NCI-H2029 treated with DMSO at 0.1 percent for 48 hours (cell line): Measurements from ENCODE around the gene LIPC.

Experiments
- DNase-seq: peaks from one replicate; lab custom pipeline; 2025; lab: John Stamatoyannopoulos, UW

Gene LIPC

GRCh38 chr15:58431221-58432149 is at the start of gene LIPC:
TSS of gene LIPC (plus strand) at chr15:58431991. CDS start at chr15:58432033, 42 bp downstream.
- DNase-seq = no peak

- no peak for DNase-seq
Observed at GRCh38 chr15:58383876-58384275, 47.9 kb upstream of the LIPC start.

GRCh38 chr15:58384667-58385066 is 47.1 kb upstream of the LIPC start:
- no peak for DNase-seq

- DNase-seq = no peak
Observed at GRCh38 chr15:58386081-58386480, 45.7 kb upstream of the LIPC start.

GRCh38 chr15:58386641-58387040 is 45.1 kb upstream of the LIPC start:
- DNase-seq = no peak

GRCh38 chr15:58387130-58387529 is 44.7 kb upstream of the LIPC start:
- no peak for DNase-seq

- DNase-seq = no peak
Observed at GRCh38 chr15:58388211-58388610, 43.6 kb upstream of the LIPC start.

GRCh38 chr15:58390118-58390517 is 41.7 kb upstream of the LIPC start:
- DNase-seq = no peak

GRCh38 chr15:58390655-58391054 is 41.1 kb upstream of the LIPC start:
- no peak for DNase-seq

GRCh38 chr15:58391088-58391487 is 40.7 kb upstream of the LIPC start:
- DNase-seq = no peak

GRCh38 chr15:58392141-58392540 is 39.6 kb upstream of the LIPC start:
- no peak for DNase-seq

- no peak for DNase-seq
Observed at GRCh38 chr15:58392611-58393161, 39.1 kb upstream of the LIPC start.

GRCh38 chr15:58393241-58393662 is 38.5 kb upstream of the LIPC start:
- DNase-seq = no peak

GRCh38 chr15:58396181-58396580 is 35.6 kb upstream of the LIPC start:
- DNase-seq = no peak

GRCh38 chr15:58398071-58398470 is 33.7 kb upstream of the LIPC start:
- DNase-seq = no peak

GRCh38 chr15:58398643-58399042 is 33.1 kb upstream of the LIPC start:
- no peak for DNase-seq

- no peak for DNase-seq
Observed at GRCh38 chr15:58399739-58400138, 32.1 kb upstream of the LIPC start.

- no peak for DNase-seq
Observed at GRCh38 chr15:58401276-58401675, 30.5 kb upstream of the LIPC start.

- DNase-seq = no peak
Observed at GRCh38 chr15:58401991-58402649, 29.7 kb upstream of the LIPC start.

GRCh38 chr15:58403581-58403980 is 28.2 kb upstream of the LIPC start:
- no peak for DNase-seq

GRCh38 chr15:58404020-58404419 is 27.8 kb upstream of the LIPC start:
- no peak for DNase-seq

GRCh38 chr15:58404722-58405121 is 27.1 kb upstream of the LIPC start:
- DNase-seq = no peak

- no peak for DNase-seq
Observed at GRCh38 chr15:58405865-58406264, 25.9 kb upstream of the LIPC start.
